ENCODE results near the gene COL5A1. TPM values are rescaled to one million over a fixed set of nuclear protein-coding genes. Genes with fewer than 3 reads are reported as not detected.

The COL5A1 gene
- total and polyA plus RNA-seq, 4 donors = 12.2 to 169 (median 65.4) TPM

- H3K9ac ChIP-seq (ENCODE audit: insufficient read depth in 1 of 2, low read length in 2 of 2) = no peak overlapping the region
- no peaks in the 10 kb centered on the region for H3K27me3 ChIP-seq (ENCODE audit: control insufficient read depth in 3 of 3, insufficient read depth in 3 of 3, low read length in 2 of 3)
- DNase-seq (no peak), ATAC-seq (ENCODE audit: insufficient read depth, low FRiP score) (no peak)
- no peaks in the 10 kb centered on the region for H3K9me3 ChIP-seq (ENCODE audit: control insufficient read depth in 4 of 4, insufficient read depth in 3 of 4, low read length in 3 of 4)
- H3K4me1 ChIP-seq (ENCODE audit: control insufficient read depth in 5 of 5, insufficient read depth in 5 of 5, low read length in 5 of 5) = no peaks in the 10 kb centered on the region
- WGBS, 2 donors = 88 to 92% methylated on average over 13 of the region's 13 CpGs
- no peak for TF ChIP-seq CTCF (IDR thresholded peaks at IDR 0.05; ENCODE audit: control extremely low read depth, extremely low read depth)
- H3K27ac ChIP-seq (ENCODE audit: low read depth in 1 of 2, low read length in 1 of 2) = no peak overlapping the region
- no peak overlapping the region for H3K4me3 ChIP-seq
- H3K36me3 ChIP-seq (ENCODE audit: control insufficient read depth in 4 of 4, insufficient read depth in 4 of 4, low read length in 4 of 4) = peaks cover 0 to 32% (median 14%) of the 10 kb centered on the region in 4 donors
These were observed 126.7 kb downstream of the COL5A1 start for GRCh38 chr9:134768332-134768708.

- no peak for TF ChIP-seq CTCF (IDR thresholded peaks at IDR 0.05; ENCODE audit: control extremely low read depth, extremely low read depth)
- H3K9me3 ChIP-seq (ENCODE audit: control insufficient read depth in 4 of 4, insufficient read depth in 3 of 4, low read length in 3 of 4) = no peaks in the 10 kb centered on the region
- H3K27me3 ChIP-seq (ENCODE audit: control insufficient read depth in 3 of 3, insufficient read depth in 3 of 3, low read length in 2 of 3) = no peaks in the 10 kb centered on the region
- H3K4me1 ChIP-seq (ENCODE audit: control insufficient read depth in 5 of 5, insufficient read depth in 5 of 5, low read length in 5 of 5) = no peaks in the 10 kb centered on the region
- ATAC-seq (ENCODE audit: insufficient read depth, low FRiP score) = no peak
- no peak overlapping the region for H3K27ac ChIP-seq (ENCODE audit: low read depth in 1 of 2, low read length in 1 of 2)
- no peak for DNase-seq
- no peak overlapping the region for H3K4me3 ChIP-seq
- peaks cover 0 to 35% (median 14%) of the 10 kb centered on the region in 4 donors for H3K36me3 ChIP-seq (ENCODE audit: control insufficient read depth in 4 of 4, insufficient read depth in 4 of 4, low read length in 4 of 4)
- 55 to 69% methylated on average over 23 of the region's 23 CpGs for WGBS, 2 donors
- no peak overlapping the region for H3K9ac ChIP-seq (ENCODE audit: insufficient read depth in 1 of 2, low read length in 2 of 2)
These were observed 127.2 kb downstream of the COL5A1 start for GRCh38 chr9:134768709-134769351.

GRCh38 chr9:134770972-134771971, 129.7 kb downstream of the COL5A1 start:
- no peak overlapping the region for H3K9ac ChIP-seq (ENCODE audit: insufficient read depth in 1 of 2, low read length in 2 of 2)
- H3K9me3 ChIP-seq (ENCODE audit: control insufficient read depth in 4 of 4, insufficient read depth in 3 of 4, low read length in 3 of 4) = no peaks in the 10 kb centered on the region
- ATAC-seq (ENCODE audit: insufficient read depth, low FRiP score) (no peak), DNase-seq (no peak)
- no peaks in the 10 kb centered on the region for H3K27me3 ChIP-seq (ENCODE audit: control insufficient read depth in 3 of 3, insufficient read depth in 3 of 3, low read length in 2 of 3)
- no peak overlapping the region for H3K27ac ChIP-seq (ENCODE audit: low read depth in 1 of 2, low read length in 1 of 2)
- no peak overlapping the region for H3K4me3 ChIP-seq
- WGBS, 2 donors = 37 to 64% methylated on average over 34 of the region's 34 CpGs
- peaks cover 0 to 44% (median 11%) of the 10 kb centered on the region in 4 donors for H3K36me3 ChIP-seq (ENCODE audit: control insufficient read depth in 4 of 4, insufficient read depth in 4 of 4, low read length in 4 of 4)
- TF ChIP-seq CTCF (IDR thresholded peaks at IDR 0.05; ENCODE audit: control extremely low read depth, extremely low read depth) = no peak
- H3K4me1 ChIP-seq (ENCODE audit: control insufficient read depth in 5 of 5, insufficient read depth in 5 of 5, low read length in 5 of 5) = peaks cover 0 to 22% (median 15%) of the 10 kb centered on the region in 5 donors

Data from lung (tissue), 12 donors.